HEK293 (cell line): Measurements from ENCODE around the gene ACTL6B.
A peak's percentile ranks its signal among the peaks of the same experiment; 100 is the strongest.

Experiments
- CTCF ChIA-PET: fragments of 350-600 bp; formaldehyde crosslinking; extraction: SDS; loops from one replicate; lab custom pipeline; 2021; ENCODE audit warnings: antibody characterized with exemption; lab: Yijun Ruan, JAX
- POLR2A ChIA-PET: fragments of 300-600 bp; formaldehyde crosslinking; extraction: SDS; loops from one replicate; lab custom pipeline; 2020; ENCODE audit warnings: antibody characterized with exemption, inconsistent platforms; lab: Yijun Ruan, JAX
- H3K27ac ChIP-seq: fragments of 200-500 bp; sonication (Bioruptor generic); 2 replicates; pipeline ENCODE4 v1.5.1; 2014; ENCODE audit warnings: low read depth, low read length, control low read depth, inconsistent platforms; ENCODE audit errors: extremely low read depth
- H3K36me3 ChIP-seq, 2 experiments: fragments of 200-500 bp in 1 of 2; sonication (Bioruptor generic) in 1 of 2; 1 replicate in 1 of 2; 2 replicates in 1 of 2; pipeline ENCODE4 v1.5.1; 2014 to 2017; ENCODE audit warnings: inconsistent platforms in 2 of 2, low read length in 2 of 2; ENCODE audit not compliant: control insufficient read depth in 2 of 2, insufficient read depth in 1 of 2
- H3K4me1 ChIP-seq: fragments of 200-500 bp; sonication (Bioruptor generic); 2 replicates; pipeline ENCODE4 v1.5.1; 2014; ENCODE audit warnings: mild to moderate bottlenecking, low read length, inconsistent platforms; ENCODE audit not compliant: control insufficient read depth, insufficient read depth
- H3K4me3 ChIP-seq: 2 replicates; pipeline ENCODE4 v1.5.1; 2011; ENCODE audit warnings: low read depth, mild to moderate bottlenecking, control low read depth, low read length, moderate library complexity
- H3K9me3 ChIP-seq: fragments of 200-500 bp; sonication (Bioruptor generic); 2 replicates; pipeline ENCODE4 v1.5.1; 2014; ENCODE audit warnings: low read depth, low read length, inconsistent platforms; ENCODE audit not compliant: control insufficient read depth, insufficient read depth
- BCL11B ChIP-seq: fragments of 450-650 bp; formaldehyde crosslinking; IDR thresholded peaks from 2 replicates; pipeline ENCODE4 v1.5.1; 2016; ENCODE audit warnings: low read depth, missing biosample characterization, missing genetic modification characterization
- EGR2 ChIP-seq: fragments of 450-650 bp; formaldehyde crosslinking; IDR thresholded peaks from 2 replicates; pipeline ENCODE4 v1.5.1; 2016; ENCODE audit warnings: low read depth, missing biosample characterization, missing genetic modification characterization
- GLIS1 ChIP-seq: fragments of 450-650 bp; formaldehyde crosslinking; IDR thresholded peaks from 2 replicates; pipeline ENCODE4 v1.5.1; 2016; ENCODE audit warnings: missing biosample characterization, missing genetic modification characterization
- HOXA7 ChIP-seq: sonication (generic); formaldehyde crosslinking; IDR thresholded peaks from 2 replicates; pipeline ENCODE4 v1.8.1; 2022; ENCODE audit warnings: missing genetic modification reagents, borderline replicate concordance
- KLF16 ChIP-seq: fragments of 450-650 bp; formaldehyde crosslinking; IDR thresholded peaks from 2 replicates; pipeline ENCODE4 v1.5.1; 2017; ENCODE audit warnings: missing biosample characterization, missing genetic modification characterization
- MZF1 ChIP-seq: fragments of 450-650 bp; formaldehyde crosslinking; IDR thresholded peaks from 2 replicates; pipeline ENCODE4 v1.5.1; 2017; ENCODE audit warnings: missing biosample characterization, missing genetic modification characterization, borderline replicate concordance
- PRDM1 ChIP-seq: fragments of 450-650 bp; formaldehyde crosslinking; IDR thresholded peaks from 2 replicates; pipeline ENCODE4; 2016; ENCODE audit warnings: missing biosample characterization, missing genetic modification characterization
- SP2 ChIP-seq: fragments of 450-650 bp; formaldehyde crosslinking; IDR thresholded peaks from 2 replicates; pipeline ENCODE4 v1.5.1; 2016; ENCODE audit warnings: missing biosample characterization, missing genetic modification characterization
- SP7 ChIP-seq: fragments of 450-650 bp; formaldehyde crosslinking; IDR thresholded peaks from 2 replicates; pipeline ENCODE4 v1.5.1; 2016; ENCODE audit warnings: missing biosample characterization, missing genetic modification characterization
- WT1 ChIP-seq: fragments of 450-650 bp; formaldehyde crosslinking; IDR thresholded peaks from 2 replicates; pipeline ENCODE4 v1.5.1; 2016; ENCODE audit warnings: missing biosample characterization, missing genetic modification characterization
- ZBTB17 ChIP-seq: fragments of 450-650 bp; formaldehyde crosslinking; IDR thresholded peaks from 2 replicates; pipeline ENCODE4 v1.5.1; 2016; ENCODE audit warnings: missing biosample characterization, missing genetic modification characterization
- ZBTB20 ChIP-seq: fragments of 450-650 bp; formaldehyde crosslinking; IDR thresholded peaks from 2 replicates; pipeline ENCODE4 v1.5.1; 2016; ENCODE audit warnings: missing biosample characterization, missing genetic modification characterization
- ZBTB48 ChIP-seq: fragments of 450-650 bp; formaldehyde crosslinking; IDR thresholded peaks from 2 replicates; pipeline ENCODE4 v1.5.1; 2016; ENCODE audit warnings: missing biosample characterization, missing genetic modification characterization
- ZBTB8A ChIP-seq: fragments of 450-650 bp; formaldehyde crosslinking; IDR thresholded peaks from 2 replicates; pipeline ENCODE4 v1.5.1; 2016; ENCODE audit warnings: missing biosample characterization, missing genetic modification characterization
- ZNF184 ChIP-seq: fragments of 450-650 bp; IDR thresholded peaks from 2 replicates; pipeline ENCODE4 v1.5.1; 2018; ENCODE audit warnings: missing biosample characterization, mild to moderate bottlenecking, missing genetic modification characterization
- ZNF24 ChIP-seq: fragments of 450-650 bp; formaldehyde crosslinking; IDR thresholded peaks from 2 replicates; pipeline ENCODE4 v1.5.1; 2016; ENCODE audit warnings: missing biosample characterization, missing genetic modification characterization
- ZNF335 ChIP-seq: fragments of 450-650 bp; formaldehyde crosslinking; conservative IDR thresholded peaks from 2 replicates; pipeline ENCODE4 v1.5.1; 2016; ENCODE audit warnings: missing biosample characterization, missing genetic modification characterization
- ZNF341 ChIP-seq: fragments of 450-650 bp; formaldehyde crosslinking; IDR thresholded peaks from 2 replicates; pipeline ENCODE4; 2016; ENCODE audit warnings: low read depth, missing biosample characterization, missing genetic modification characterization
- ZNF433 ChIP-seq: fragments of 450-650 bp; formaldehyde crosslinking; IDR thresholded peaks from 2 replicates; pipeline ENCODE4 v1.5.1; 2016; ENCODE audit warnings: missing biosample characterization, missing genetic modification characterization, low read depth
- ZNF558 ChIP-seq: fragments of 450-650 bp; formaldehyde crosslinking; IDR thresholded peaks from 2 replicates; pipeline ENCODE4 v1.5.1; 2016; ENCODE audit warnings: missing biosample characterization, missing genetic modification characterization
- ZNF610 ChIP-seq: fragments of 450-650 bp; formaldehyde crosslinking; IDR thresholded peaks from 2 replicates; pipeline ENCODE4 v1.5.1; 2016; ENCODE audit warnings: missing biosample characterization, missing genetic modification characterization, borderline replicate concordance
- TF ChIP-seq, protein P1 (sequence below): fragments of 450-650 bp; formaldehyde crosslinking; IDR thresholded peaks from 2 replicates; pipeline ENCODE4 v1.5.1; 2016; ENCODE audit warnings: missing biosample characterization, missing genetic modification characterization
- TF ChIP-seq, protein P2 (sequence below): fragments of 450-650 bp; formaldehyde crosslinking; IDR thresholded peaks from 2 replicates; pipeline ENCODE4 v1.5.1; 2016; ENCODE audit warnings: missing biosample characterization, missing genetic modification characterization
- TF ChIP-seq, protein P3 (sequence below): fragments of 450-650 bp; formaldehyde crosslinking; IDR thresholded peaks from 2 replicates; pipeline ENCODE4 v1.5.1; 2016; ENCODE audit warnings: missing biosample characterization, missing genetic modification characterization

ACTL6B gene

DNA sequence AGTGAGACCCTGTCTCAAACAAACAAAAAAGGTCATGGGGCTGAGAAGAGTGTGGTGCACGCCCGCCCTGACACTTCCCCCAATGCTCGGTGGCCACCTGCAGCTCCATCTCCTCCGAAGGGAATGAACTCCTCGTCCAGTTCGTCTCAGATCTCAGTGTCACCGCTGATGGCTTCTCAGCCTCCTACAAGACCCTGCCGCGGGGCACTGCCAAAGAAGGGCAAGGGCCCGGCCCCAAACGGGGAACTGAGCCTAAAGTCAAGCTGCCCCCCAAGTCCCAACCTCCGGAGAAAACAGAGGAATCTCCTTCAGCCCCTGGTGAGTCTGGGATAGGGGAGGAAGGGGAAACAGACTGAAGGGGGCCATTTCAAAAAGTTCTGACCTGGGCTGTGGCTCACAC is 49.9 kb downstream of the ACTL6B start (continued):
- no peak for TF ChIP-seq ZNF558 (tag by site-specific recombination)
- TF ChIP-seq PRDM1 (tag by site-specific recombination): no peak

DNA sequence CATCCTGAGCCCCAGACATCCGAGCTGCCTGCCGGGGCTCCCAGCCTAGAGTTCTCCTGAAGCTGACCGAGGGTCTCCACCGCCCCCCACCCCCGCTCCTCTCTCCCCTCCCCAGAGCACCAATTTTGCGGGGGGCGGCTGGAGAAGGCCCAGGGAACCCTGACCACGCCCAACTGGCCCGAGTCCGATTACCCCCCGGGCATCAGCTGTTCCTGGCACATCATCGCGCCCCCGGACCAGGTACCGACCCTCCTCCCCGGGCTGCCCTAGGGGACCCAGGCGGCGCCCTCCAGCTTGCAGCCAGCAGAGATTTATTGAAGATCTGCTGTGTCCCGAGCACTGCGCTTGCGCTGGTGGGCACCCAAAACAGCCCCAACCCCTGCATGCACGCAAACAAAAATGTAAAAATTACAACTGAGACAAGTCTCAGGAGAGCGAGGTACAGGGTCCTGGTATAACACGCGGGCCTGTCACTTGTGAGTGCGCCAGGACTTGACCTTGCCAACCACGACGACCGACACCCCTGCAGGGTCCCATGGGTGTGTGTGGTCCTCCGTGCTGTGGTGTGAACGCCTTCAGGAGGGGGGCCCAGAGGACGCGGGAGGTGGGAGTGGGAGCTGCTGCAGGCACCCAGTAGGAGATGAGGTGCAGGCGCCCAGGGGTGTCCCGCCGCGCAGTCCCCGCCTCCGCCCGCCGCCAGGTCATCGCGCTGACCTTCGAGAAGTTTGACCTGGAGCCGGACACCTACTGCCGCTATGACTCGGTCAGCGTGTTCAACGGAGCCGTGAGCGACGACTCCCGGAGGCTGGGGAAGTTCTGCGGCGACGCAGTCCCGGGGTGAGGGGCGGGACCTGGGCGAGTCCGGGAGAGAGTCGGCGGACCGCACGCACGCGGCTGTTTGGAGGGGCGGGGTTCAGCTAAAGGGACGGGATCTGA is 51.0 kb downstream of the ACTL6B start:
- TF ChIP-seq KLF16 (0 out of 2 replicates have a peak, but pooled peaks have one; percentile 8), ZNF433 (tag by site-specific recombination) (no peak)
- Histone ChIP-seq H3K4me3 (peak overlapping the region; percentile 48), H3K4me1 (peaks cover 17% of the 10 kb centered on the region), H3K36me3 (peaks cover 0 to 3% of the 10 kb centered on the region in 2 experiments; a peak in 1 of 3 replicates), H3K9me3 (no peaks in the 10 kb centered on the region), H3K27ac (no peak overlapping the region; the same call in 1 of the 2 replicates)
- ChIA-PET CTCF (interaction anchor here (0.6 to 1.3 kb wide), 6 partner anchors 18 to 160 kb away, joined by 3 to 4 read pairs (median 3); partner anchors contain the start of gene GIGYF1), POLR2A (interaction anchor here (1.0 to 3.3 kb wide), 2 partner anchors 19 to 100 kb away, joined by 3 to 15 read pairs; partner anchors contain the start of genes FBXO24, LRCH4 and POP7)

DNA sequence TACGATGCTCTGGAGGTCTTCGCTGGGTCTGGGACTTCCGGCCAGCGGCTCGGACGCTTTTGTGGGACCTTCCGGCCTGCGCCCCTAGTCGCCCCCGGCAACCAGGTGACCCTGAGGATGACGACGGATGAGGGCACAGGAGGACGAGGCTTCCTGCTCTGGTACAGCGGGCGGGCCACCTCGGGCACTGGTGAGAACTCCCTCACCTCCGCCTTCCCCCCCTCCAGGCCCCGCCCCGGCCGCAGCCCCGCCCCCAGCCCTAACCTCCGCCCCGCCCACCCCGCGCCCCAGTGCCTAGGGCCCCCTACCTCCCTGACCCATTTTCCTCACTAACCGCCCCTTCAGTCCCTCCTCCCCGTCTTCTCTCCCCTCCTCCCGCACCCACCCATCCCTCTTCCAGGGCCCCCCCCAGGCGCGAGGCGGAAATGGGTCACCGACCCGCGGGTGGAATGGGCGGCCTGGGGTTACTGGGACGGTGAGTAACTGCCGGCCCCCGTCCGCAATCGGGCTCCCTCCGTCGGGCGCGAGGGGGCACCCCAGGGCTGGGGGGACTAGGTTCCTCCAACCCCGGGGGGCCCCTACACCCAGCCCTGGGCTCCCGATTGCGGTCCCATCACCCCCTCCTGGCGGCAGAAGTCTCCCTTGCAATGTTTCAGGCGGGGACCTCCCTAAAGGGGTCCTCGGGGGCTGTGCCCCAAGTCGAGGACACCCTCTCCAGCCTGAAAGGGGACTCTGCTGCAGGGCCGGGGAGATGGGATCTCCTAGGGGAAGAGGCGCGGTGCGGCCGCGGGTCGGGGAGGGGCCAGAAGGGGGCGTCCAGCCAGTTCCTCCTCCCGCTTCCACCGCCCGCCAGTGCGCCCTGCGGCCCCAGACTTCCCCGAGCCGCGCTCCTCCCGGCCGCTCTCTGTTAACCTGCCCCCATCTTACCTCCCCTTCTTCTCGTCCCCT is 51.9 kb downstream of the ACTL6B start:
- Histone ChIP-seq H3K9me3 (no peaks in the 10 kb centered on the region), H3K4me1 (peaks cover 17% of the 10 kb centered on the region), H3K36me3 (peaks cover 0 to 3% of the 10 kb centered on the region in 2 experiments; a peak in 1 of 3 replicates), H3K27ac (peak overlapping the region; percentile 55; the same call in 1 of the 2 replicates), H3K4me3 (peak overlapping the region; percentile 48)
- ChIA-PET CTCF (interaction anchor here (0.6 to 1.3 kb wide), 6 partner anchors 13 to 159 kb away, joined by 3 to 4 read pairs (median 3); no protein-coding TSS in a partner anchor), POLR2A (interaction anchor here (1.0 to 3.4 kb wide), 3 partner anchors 18 to 101 kb away, joined by 3 to 64 read pairs (median 15); partner anchors contain the start of genes FBXO24, LRCH4 and POP7)
- TF ChIP-seq ZNF341 (peak; percentile 71), SP7 (tag by site-specific recombination) (0 out of 2 replicates have a peak, but pooled peaks have one; percentile 52), ZNF335 (tag by site-specific recombination) (peak; percentile 98), ZBTB20 (tag by site-specific recombination) (peak; percentile 83), HOXA7 (no peak), SP2 (tag by site-specific recombination) (peak; percentile 58), ZBTB8A (tag by site-specific recombination) (peak; percentile 96), EGR2 (tag by site-specific recombination) (peak; percentile 73), ZBTB48 (tag by site-specific recombination) (peak; percentile 86), BCL11B (peak; percentile 67; the same call in 1 of the 2 replicates), GLIS1 (peak; percentile 84), ZBTB17 (peak; percentile 41), WT1 (tag by site-specific recombination) (peak; percentile 27; the same call in 1 of the 2 replicates), ZNF184 (tag by site-specific recombination) (0 out of 2 replicates have a peak, but pooled peaks have one; percentile 15), MZF1 (tag by site-specific recombination) (0 out of 2 replicates have a peak, but pooled peaks have one; percentile 40), ZNF24 (tag by site-specific recombination) (0 out of 2 replicates have a peak, but pooled peaks have one; percentile 21), ZNF610 (tag by site-specific recombination) (peak; percentile 58; the same call in 1 of the 2 replicates)
- TF ChIP-seq, protein P1, sequence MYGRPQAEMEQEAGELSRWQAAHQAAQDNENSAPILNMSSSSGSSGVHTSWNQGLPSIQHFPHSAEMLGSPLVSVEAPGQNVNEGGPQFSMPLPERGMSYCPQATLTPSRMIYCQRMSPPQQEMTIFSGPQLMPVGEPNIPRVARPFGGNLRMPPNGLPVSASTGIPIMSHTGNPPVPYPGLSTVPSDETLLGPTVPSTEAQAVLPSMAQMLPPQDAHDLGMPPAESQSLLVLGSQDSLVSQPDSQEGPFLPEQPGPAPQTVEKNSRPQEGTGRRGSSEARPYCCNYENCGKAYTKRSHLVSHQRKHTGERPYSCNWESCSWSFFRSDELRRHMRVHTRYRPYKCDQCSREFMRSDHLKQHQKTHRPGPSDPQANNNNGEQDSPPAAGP (tag by site-specific recombination): peak; percentile 81
- TF ChIP-seq, protein P2, sequence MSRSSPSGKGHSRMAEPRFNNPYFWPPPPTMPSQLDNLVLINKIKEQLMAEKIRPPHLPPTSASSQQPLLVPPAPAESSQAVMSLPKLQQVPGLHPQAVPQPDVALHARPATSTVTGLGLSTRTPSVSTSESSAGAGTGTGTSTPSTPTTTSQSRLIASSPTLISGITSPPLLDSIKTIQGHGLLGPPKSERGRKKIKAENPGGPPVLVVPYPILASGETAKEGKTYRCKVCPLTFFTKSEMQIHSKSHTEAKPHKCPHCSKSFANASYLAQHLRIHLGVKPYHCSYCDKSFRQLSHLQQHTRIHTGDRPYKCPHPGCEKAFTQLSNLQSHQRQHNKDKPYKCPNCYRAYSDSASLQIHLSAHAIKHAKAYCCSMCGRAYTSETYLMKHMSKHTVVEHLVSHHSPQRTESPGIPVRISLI: no peak
- TF ChIP-seq, protein P3, sequence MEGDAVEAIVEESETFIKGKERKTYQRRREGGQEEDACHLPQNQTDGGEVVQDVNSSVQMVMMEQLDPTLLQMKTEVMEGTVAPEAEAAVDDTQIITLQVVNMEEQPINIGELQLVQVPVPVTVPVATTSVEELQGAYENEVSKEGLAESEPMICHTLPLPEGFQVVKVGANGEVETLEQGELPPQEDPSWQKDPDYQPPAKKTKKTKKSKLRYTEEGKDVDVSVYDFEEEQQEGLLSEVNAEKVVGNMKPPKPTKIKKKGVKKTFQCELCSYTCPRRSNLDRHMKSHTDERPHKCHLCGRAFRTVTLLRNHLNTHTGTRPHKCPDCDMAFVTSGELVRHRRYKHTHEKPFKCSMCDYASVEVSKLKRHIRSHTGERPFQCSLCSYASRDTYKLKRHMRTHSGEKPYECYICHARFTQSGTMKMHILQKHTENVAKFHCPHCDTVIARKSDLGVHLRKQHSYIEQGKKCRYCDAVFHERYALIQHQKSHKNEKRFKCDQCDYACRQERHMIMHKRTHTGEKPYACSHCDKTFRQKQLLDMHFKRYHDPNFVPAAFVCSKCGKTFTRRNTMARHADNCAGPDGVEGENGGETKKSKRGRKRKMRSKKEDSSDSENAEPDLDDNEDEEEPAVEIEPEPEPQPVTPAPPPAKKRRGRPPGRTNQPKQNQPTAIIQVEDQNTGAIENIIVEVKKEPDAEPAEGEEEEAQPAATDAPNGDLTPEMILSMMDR: peak; percentile 97
